SK-N-SH treated with all-trans-retinoic acid at 6 μM for 48 hours (cell line): ENCODE measurements around the gene ZNF488.

ENCODE experiments used
- ATAC-seq: fragments of 200-7000 bp; cut with Tn5 transposase; 3 replicates; pipeline ENCODE4 v1.9.1; 2020; ENCODE audit warnings: mild to moderate bottlenecking, moderate library complexity
- ARNTL ChIP-seq: fragments of 450-650 bp; formaldehyde crosslinking; IDR thresholded peaks from 2 replicates; pipeline ENCODE4 v1.5.0; 2020; ENCODE audit warnings: low read depth, mild to moderate bottlenecking, moderate library complexity, borderline replicate concordance
- BACH2 ChIP-seq: fragments of 250-450 bp; sonication (Bioruptor Pico); IDR thresholded peaks from 2 replicates; pipeline ENCODE4 v1.9.0; 2021; ENCODE audit warnings: mild to moderate bottlenecking, borderline replicate concordance
- CREB5 ChIP-seq: fragments of 250-450 bp; sonication (Bioruptor Pico); IDR thresholded peaks from 2 replicates; pipeline ENCODE4 v1.5.1; 2020; ENCODE audit warnings: low read depth, mild to moderate bottlenecking, moderate library complexity
- CSDC2 ChIP-seq: fragments of 250-450 bp; sonication (Bioruptor Pico); IDR thresholded peaks from 2 replicates; pipeline ENCODE4 v1.5.0; 2020; ENCODE audit warnings: mild to moderate bottlenecking, moderate library complexity
- CSRNP3 ChIP-seq: fragments of 250-450 bp; sonication (Bioruptor Pico); IDR thresholded peaks from 2 replicates; pipeline ENCODE4 v1.5.1; 2021; ENCODE audit warnings: mild to moderate bottlenecking, moderate library complexity
- ESRRG ChIP-seq: fragments of 250-450 bp; sonication (Bioruptor Pico); IDR thresholded peaks from 2 replicates; pipeline ENCODE4 v1.6.1; 2021; ENCODE audit warnings: mild to moderate bottlenecking
- GLIS3 ChIP-seq: fragments of 250-450 bp; sonication (Bioruptor Pico); IDR thresholded peaks from 2 replicates; pipeline ENCODE4 v1.5.0; 2020; ENCODE audit warnings: mild to moderate bottlenecking, moderate library complexity
- ISL1 ChIP-seq: fragments of 250-450 bp; sonication (Bioruptor Pico); IDR thresholded peaks from 2 replicates; pipeline ENCODE4 v2.1.2; 2022; ENCODE audit warnings: mild to moderate bottlenecking, moderate library complexity
- OSR1 ChIP-seq: fragments of 250-450 bp; sonication (Bioruptor Pico); IDR thresholded peaks from 2 replicates; pipeline ENCODE4 v1.8.0; 2022; ENCODE audit warnings: moderate library complexity, mild to moderate bottlenecking, inconsistent platforms
- PPARA ChIP-seq: fragments of 250-450 bp; sonication (Bioruptor Pico); IDR thresholded peaks from 2 replicates; pipeline ENCODE4 v1.5.0; 2020; ENCODE audit warnings: mild to moderate bottlenecking, borderline replicate concordance
- RARB ChIP-seq: fragments of 250-450 bp; sonication (Bioruptor Pico); IDR thresholded peaks from 2 replicates; pipeline ENCODE4 v1.8.0; 2021; ENCODE audit warnings: mild to moderate bottlenecking, moderate library complexity
- SNAI2 ChIP-seq: fragments of 250-450 bp; sonication (Bioruptor Pico); IDR thresholded peaks from 2 replicates; pipeline ENCODE4 v1.5.0; 2020; ENCODE audit warnings: mild to moderate bottlenecking, moderate library complexity
- TCF4 ChIP-seq: fragments of 250-450 bp; sonication (Bioruptor Pico); IDR thresholded peaks from 2 replicates; pipeline ENCODE4 v1.8.0; 2021; ENCODE audit warnings: mild to moderate bottlenecking, moderate library complexity, borderline replicate concordance
- TOX ChIP-seq: fragments of 250-450 bp; sonication (Bioruptor Pico); IDR thresholded peaks from 2 replicates; pipeline ENCODE4 v1.8.0; 2021; ENCODE audit warnings: mild to moderate bottlenecking, moderate library complexity, borderline replicate concordance
- TSHZ2 ChIP-seq: fragments of 250-450 bp; sonication (Bioruptor Pico); IDR thresholded peaks from 2 replicates; pipeline ENCODE4 v1.5.0; 2020; ENCODE audit warnings: mild to moderate bottlenecking, moderate library complexity
- ZC3H10 ChIP-seq: fragments of 250-450 bp; sonication (Bioruptor Pico); IDR thresholded peaks from 2 replicates; pipeline ENCODE4 v1.5.1; 2021; ENCODE audit warnings: mild to moderate bottlenecking, moderate library complexity
- ZFP3 ChIP-seq: fragments of 250-450 bp; sonication (Bioruptor Pico); IDR thresholded peaks from 2 replicates; pipeline ENCODE4 v1.5.0; 2020; ENCODE audit warnings: mild to moderate bottlenecking, moderate library complexity
- ZFP30 ChIP-seq: fragments of 450-650 bp; formaldehyde crosslinking; IDR thresholded peaks from 2 replicates; pipeline ENCODE4 v1.5.0; 2022; ENCODE audit warnings: mild to moderate bottlenecking, moderate library complexity
- ZNF70 ChIP-seq: fragments of 450-650 bp; formaldehyde crosslinking; IDR thresholded peaks from 2 replicates; pipeline ENCODE4 v1.5.0; 2020; ENCODE audit warnings: mild to moderate bottlenecking, moderate library complexity
- ZNF8 ChIP-seq: fragments of 450-650 bp; formaldehyde crosslinking; IDR thresholded peaks from 2 replicates; pipeline ENCODE4 v1.5.0; 2020; ENCODE audit warnings: mild to moderate bottlenecking, moderate library complexity
- TF ChIP-seq, protein P1 (sequence below): fragments of 250-450 bp; sonication (Bioruptor Pico); IDR thresholded peaks from 2 replicates; pipeline ENCODE4 v1.8.0; 2020; ENCODE audit warnings: mild to moderate bottlenecking, moderate library complexity, borderline replicate concordance

The ZNF488 gene

DNA sequence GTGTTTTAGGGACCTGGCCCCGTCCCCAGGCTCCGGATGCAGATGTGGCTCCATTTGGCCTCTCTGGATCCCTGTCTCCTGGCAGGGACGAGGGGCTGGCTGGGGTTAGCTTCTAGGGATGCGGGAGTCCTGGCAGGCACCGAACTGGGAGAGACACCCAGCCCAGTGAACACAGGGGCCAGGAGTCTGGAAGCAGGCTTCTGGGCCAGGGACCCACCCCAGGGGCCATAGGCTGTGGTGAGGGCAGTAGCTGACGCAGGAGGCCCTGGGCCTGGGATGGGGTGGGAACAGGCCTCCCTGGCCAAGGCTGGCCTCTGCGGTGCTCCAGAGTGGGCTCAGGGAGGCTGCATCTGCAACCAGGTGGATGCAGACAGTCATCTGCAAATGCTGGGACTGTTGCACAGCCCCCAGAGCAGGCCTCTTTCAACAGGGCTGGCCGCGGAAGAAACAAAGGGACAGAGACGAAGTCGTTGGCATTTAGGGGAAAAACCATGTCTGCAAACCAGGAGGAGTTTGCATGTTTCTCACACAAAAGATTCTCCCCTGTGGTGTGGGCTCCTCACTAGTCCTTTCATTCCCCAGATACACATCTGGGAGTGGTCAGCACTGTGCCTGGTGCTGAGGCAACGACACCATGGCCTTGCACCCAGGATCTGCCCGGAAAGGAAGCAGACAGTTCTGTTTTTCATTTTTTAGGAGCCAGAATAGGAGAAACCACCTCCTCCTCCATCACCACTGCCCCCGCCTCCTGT is 36.4 kb upstream of the ZNF488 start:
- TF ChIP-seq ZFP3 (CRISPR knock-in tag) (no peak), PPARA (CRISPR knock-in tag) (no peak), CSRNP3 (CRISPR knock-in tag) (no peak), ZNF8 (CRISPR knock-in tag) (no peak), CREB5 (no peak), BACH2 (CRISPR knock-in tag) (no peak), OSR1 (CRISPR knock-in tag) (no peak)
- ATAC-seq: no peak

- ATAC-seq: no peak
- no peak for TF ChIP-seq TCF4
Measured at GRCh38 chr10:47419421-47419820, 35.3 kb upstream of the ZNF488 start.

DNA sequence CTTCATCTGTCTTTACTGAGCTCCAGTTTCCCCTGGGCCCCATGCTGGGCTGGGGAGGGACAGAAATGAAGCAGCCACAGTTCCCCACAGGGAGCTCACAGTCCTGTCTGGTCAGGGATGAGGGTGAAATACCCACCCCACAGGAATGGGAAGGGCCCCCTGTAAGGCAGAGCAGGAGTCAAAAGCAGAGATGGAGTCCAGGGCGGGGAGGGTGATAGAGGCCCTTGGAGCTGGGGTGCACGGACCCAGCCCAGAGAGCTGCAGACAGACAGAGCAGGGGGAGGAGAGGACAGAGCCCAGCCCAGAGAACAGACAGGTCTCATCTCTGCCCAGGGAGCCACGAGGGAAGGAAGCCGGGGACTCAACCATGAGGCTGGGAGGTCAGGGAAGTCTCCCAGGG is 34.9 kb upstream of the ZNF488 start:
- TF ChIP-seq SNAI2 (CRISPR knock-in tag): no peak
- no peak for TF ChIP-seq TCF4
- no peak for TF ChIP-seq ARNTL (CRISPR knock-in tag)
- TF ChIP-seq GLIS3 (CRISPR knock-in tag): no peak
- no peak for TF ChIP-seq TSHZ2 (CRISPR knock-in tag)
- no peak for TF ChIP-seq ZFP30
- TF ChIP-seq, protein P1, sequence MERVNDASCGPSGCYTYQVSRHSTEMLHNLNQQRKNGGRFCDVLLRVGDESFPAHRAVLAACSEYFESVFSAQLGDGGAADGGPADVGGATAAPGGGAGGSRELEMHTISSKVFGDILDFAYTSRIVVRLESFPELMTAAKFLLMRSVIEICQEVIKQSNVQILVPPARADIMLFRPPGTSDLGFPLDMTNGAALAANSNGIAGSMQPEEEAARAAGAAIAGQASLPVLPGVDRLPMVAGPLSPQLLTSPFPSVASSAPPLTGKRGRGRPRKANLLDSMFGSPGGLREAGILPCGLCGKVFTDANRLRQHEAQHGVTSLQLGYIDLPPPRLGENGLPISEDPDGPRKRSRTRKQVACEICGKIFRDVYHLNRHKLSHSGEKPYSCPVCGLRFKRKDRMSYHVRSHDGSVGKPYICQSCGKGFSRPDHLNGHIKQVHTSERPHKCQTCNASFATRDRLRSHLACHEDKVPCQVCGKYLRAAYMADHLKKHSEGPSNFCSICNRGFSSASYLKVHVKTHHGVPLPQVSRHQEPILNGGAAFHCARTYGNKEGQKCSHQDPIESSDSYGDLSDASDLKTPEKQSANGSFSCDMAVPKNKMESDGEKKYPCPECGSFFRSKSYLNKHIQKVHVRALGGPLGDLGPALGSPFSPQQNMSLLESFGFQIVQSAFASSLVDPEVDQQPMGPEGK (CRISPR knock-in tag): no peak
- no peak for TF ChIP-seq ISL1 (CRISPR knock-in tag)
- no peak for TF ChIP-seq CSDC2 (CRISPR knock-in tag)
- no peak for TF ChIP-seq BACH2 (CRISPR knock-in tag)
- TF ChIP-seq RARB (CRISPR knock-in tag): no peak
- no peak for ATAC-seq

DNA sequence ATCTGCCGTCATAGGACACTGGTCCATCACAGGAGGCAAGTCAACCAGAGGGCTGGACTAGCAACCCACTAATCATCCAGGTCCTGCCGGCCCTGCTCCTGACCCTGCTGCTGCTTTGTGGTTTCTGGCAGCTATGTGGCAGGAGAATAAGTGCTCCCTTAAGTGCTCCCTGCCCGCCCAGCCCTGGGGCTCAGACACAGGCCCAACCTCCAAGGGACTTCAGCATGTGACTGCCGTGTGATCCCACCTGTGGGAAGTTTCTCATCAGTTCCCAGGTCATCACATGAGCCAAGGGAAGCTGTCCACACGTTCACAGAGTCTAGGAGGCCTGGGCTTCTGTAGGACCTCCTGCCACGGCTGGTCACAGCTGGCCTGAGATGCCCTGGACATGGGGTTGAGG is 34.2 kb upstream of the ZNF488 start:
- ATAC-seq: no peak
- TF ChIP-seq GLIS3 (CRISPR knock-in tag) (no peak), CSRNP3 (CRISPR knock-in tag) (no peak), ARNTL (CRISPR knock-in tag) (no peak), ZFP30 (no peak), ESRRG (CRISPR knock-in tag) (no peak), TOX (CRISPR knock-in tag) (no peak), ZFP3 (CRISPR knock-in tag) (no peak), PPARA (CRISPR knock-in tag) (no peak), ZC3H10 (CRISPR knock-in tag) (no peak), CREB5 (no peak), ZNF70 (CRISPR knock-in tag) (no peak)
- TF ChIP-seq, protein P1 (CRISPR knock-in tag): no peak
